HG03521 (cell line): ENCODE measurements around the gene GANAB.

ENCODE experiments used
- ATAC-seq: cut with Tn5 transposase; IDR thresholded peaks from one replicate; pipeline ENCODE4 v1.9.1; 2021; ENCODE audit warnings: mild to moderate bottlenecking, moderate library complexity; ENCODE audit not compliant: unreplicated experiment

GANAB gene

DNA sequence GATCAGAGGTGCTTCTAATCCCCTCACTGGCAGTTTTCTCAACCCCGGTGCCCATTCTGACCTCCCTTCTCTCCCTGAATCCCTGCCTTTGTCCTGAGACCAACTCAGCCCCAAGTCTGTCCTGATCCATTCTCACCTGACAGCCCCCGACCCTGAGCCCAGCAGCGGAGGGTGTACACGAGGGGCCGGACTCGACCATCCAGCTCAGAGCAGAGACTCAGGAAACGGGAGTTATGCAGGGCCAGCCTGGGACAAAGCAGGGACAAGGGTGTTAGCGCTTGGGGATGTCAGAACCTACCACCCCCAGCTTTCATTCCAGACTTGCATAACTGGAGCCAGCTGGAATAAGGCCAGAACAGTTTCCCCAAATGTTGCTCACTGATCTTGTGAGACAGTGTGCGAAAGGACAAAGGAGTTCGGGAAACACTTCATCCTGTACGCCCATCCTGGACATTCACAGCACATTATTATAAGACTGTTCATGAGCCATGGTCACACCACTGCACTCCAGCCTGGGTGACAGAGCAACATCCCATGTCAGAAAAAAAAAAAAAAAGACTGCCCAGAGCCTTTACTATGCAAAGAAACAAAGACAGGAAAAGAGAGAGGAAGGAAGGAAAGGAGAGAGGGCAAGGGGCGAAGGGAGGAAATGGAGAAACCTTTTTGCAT, 69.2 kb downstream of the GANAB start:
- ATAC-seq = no peak

DNA sequence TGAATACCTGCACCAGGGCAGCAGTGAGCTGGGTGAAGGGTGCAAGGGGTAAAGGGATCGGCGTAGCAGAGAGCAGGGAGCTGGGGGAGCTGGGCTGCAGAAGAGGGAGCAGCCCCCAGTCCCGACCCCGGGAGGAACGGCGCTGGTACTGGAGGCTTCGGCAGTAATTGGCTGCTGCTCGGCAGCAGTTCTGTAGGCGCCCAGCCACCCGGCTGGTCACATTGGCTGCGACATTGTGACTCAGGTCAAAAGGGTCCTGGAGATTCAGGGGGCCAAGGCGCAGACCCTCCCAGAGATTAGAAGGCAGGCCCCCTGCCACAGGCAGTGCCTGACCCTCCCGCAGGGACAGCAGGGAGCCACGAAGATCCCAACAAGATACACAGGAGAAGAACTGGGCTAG, 70.6 kb downstream of the GANAB start:
- ATAC-seq = no peak

DNA sequence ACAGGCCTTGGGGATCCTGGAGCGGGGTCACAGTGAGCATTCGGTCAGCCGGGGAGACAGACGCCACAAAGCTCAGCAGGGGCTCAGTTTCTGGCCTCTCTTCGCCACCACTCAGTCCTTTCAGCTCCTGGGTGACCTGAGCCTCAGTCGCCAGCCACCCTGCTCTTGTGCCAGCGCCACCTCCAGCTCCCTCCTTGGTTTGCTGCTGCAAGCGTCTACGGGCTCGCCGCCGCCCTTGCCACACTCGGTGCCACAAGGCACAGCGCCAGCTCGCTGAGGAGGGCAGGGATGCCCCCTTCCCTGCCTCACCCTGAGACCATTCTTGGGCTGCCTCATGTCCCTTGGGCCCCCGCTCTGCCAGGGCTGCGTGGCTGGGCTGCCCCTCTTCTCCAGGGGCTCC, 71.3 kb downstream of the GANAB start:
- ATAC-seq = no peak
